ENCODE measurements around the gene DISC1. TPM values are rescaled to one million over a fixed set of nuclear protein-coding genes. Genes with fewer than 3 reads are reported as not detected.

DISC1 gene
- total and polyA plus RNA-seq, 7 donors = 1.2 to 14.1 (median 5.8) TPM

- 95 to 96% methylated on average over 2 of the region's 2 CpGs for WGBS, 2 donors
- intact Hi-C loops (cut with DNase I) = no loop called here
Observed at GRCh38 chr1:231610388-231610787, 16.2 kb upstream of the DISC1 start.

GRCh38 chr1:231611111-231611510, 15.5 kb upstream of the DISC1 start:
- H3K4me3 ChIP-seq = no peak overlapping the region
- TF ChIP-seq, protein P1, sequence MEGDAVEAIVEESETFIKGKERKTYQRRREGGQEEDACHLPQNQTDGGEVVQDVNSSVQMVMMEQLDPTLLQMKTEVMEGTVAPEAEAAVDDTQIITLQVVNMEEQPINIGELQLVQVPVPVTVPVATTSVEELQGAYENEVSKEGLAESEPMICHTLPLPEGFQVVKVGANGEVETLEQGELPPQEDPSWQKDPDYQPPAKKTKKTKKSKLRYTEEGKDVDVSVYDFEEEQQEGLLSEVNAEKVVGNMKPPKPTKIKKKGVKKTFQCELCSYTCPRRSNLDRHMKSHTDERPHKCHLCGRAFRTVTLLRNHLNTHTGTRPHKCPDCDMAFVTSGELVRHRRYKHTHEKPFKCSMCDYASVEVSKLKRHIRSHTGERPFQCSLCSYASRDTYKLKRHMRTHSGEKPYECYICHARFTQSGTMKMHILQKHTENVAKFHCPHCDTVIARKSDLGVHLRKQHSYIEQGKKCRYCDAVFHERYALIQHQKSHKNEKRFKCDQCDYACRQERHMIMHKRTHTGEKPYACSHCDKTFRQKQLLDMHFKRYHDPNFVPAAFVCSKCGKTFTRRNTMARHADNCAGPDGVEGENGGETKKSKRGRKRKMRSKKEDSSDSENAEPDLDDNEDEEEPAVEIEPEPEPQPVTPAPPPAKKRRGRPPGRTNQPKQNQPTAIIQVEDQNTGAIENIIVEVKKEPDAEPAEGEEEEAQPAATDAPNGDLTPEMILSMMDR (IDR thresholded peaks at IDR 0.05) = no peak
- no peak for TF ChIP-seq POLR2A (IDR thresholded peaks at IDR 0.05)
- no peaks in the 10 kb centered on the region for H3K4me1 ChIP-seq
- 81 to 92% methylated on average over 5 of the region's 5 CpGs for WGBS, 2 donors
- intact Hi-C loops (cut with DNase I) = no loop called here
- H3K27ac ChIP-seq = no peak overlapping the region
- DNase-seq = no peak
- H3K9me3 ChIP-seq = no peaks in the 10 kb centered on the region
- H3K36me3 ChIP-seq = no peaks in the 10 kb centered on the region
- peaks cover 0 to 3% (median 0%) of the 10 kb centered on the region in 3 donors for H3K27me3 ChIP-seq

More at GRCh38 chr1:231610388-231610787, 16.2 kb upstream of the DISC1 start:
- Histone ChIP-seq H3K36me3 (no peaks in the 10 kb centered on the region), H3K9me3 (no peaks in the 10 kb centered on the region), H3K27ac (no peak overlapping the region), H3K27me3 (peaks cover 0 to 3% (median 0%) of the 10 kb centered on the region in 3 donors), H3K4me3 (no peak overlapping the region), H3K4me1 (no peaks in the 10 kb centered on the region)
- DNase-seq = no peak
- TF ChIP-seq POLR2AphosphoS5 (IDR thresholded peaks at IDR 0.05) = peak in 1 of 4 donors; percentile 8
- TF ChIP-seq, protein P1 (IDR thresholded peaks at IDR 0.05) = no peak

- no peak for DNase-seq
- Histone ChIP-seq H3K4me3 (no peak overlapping the region), H3K36me3 (no peaks in the 10 kb centered on the region), H3K27me3 (peaks cover 0 to 3% (median 0%) of the 10 kb centered on the region in 3 donors), H3K27ac (no peak overlapping the region), H3K4me1 (no peaks in the 10 kb centered on the region), H3K9me3 (no peaks in the 10 kb centered on the region)
- 82 to 90% methylated on average over 5 of the region's 5 CpGs for WGBS, 2 donors
- intact Hi-C loops (cut with DNase I) = no loop called here
- no peak for TF ChIP-seq POLR2A (IDR thresholded peaks at IDR 0.05)
- no peak for TF ChIP-seq POLR2AphosphoS5 (IDR thresholded peaks at IDR 0.05)
- TF ChIP-seq, protein P1 (IDR thresholded peaks at IDR 0.05) = no peak
- no peak for TF ChIP-seq EP300 (IDR thresholded peaks at IDR 0.05)
Observed at GRCh38 chr1:231611851-231612250, 14.7 kb upstream of the DISC1 start.

GRCh38 chr1:231612393-231613089, 14.0 kb upstream of the DISC1 start:
- Histone ChIP-seq H3K4me3 (no peak overlapping the region), H3K36me3 (no peaks in the 10 kb centered on the region)
- 44 to 86% methylated on average over 10 of the region's 10 CpGs for WGBS, 2 donors

More at GRCh38 chr1:231612393-231613089, 14.0 kb upstream of the DISC1 start:
- Histone ChIP-seq H3K27me3 (peaks cover 0 to 3% (median 0%) of the 10 kb centered on the region in 3 donors), H3K27ac (no peak overlapping the region), H3K9me3 (no peaks in the 10 kb centered on the region), H3K4me1 (no peaks in the 10 kb centered on the region)
- no peak for DNase-seq
- intact Hi-C loops (cut with DNase I) = no loop called here
- TF ChIP-seq POLR2A (IDR thresholded peaks at IDR 0.05) (no peak), EP300 (IDR thresholded peaks at IDR 0.05) (no peak), POLR2AphosphoS5 (IDR thresholded peaks at IDR 0.05) (no peak)
- TF ChIP-seq, protein P1 (IDR thresholded peaks at IDR 0.05) = no peak
